ENCODE measurements around the gene CREB5.
"Not testable (repeated sequence)": the region's sequence is repeated elsewhere in the genome, so short reads cannot be mapped to it uniquely, and the experiment has no call there.

CREB5 gene

DNA sequence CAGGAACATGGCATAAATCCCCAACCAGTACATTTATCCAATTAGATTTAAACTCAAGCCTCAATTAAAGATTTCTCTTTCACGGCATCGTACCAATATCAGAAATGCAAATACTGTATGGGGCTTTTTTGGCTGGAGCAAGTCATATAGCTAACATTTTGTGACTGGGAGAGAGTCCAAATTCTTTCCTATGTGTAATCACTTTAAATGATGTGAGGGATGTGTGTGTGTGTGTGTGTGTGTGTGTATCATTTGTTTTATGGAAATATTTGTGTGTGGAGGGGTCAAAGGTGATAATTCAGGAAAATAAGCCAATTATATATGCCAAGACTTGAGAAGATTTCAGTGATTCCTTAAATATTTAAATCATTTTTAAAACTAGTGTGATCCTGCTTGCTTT lies 349.2 kb downstream of the CREB5 start:
- no peak for DNase-seq

DNA sequence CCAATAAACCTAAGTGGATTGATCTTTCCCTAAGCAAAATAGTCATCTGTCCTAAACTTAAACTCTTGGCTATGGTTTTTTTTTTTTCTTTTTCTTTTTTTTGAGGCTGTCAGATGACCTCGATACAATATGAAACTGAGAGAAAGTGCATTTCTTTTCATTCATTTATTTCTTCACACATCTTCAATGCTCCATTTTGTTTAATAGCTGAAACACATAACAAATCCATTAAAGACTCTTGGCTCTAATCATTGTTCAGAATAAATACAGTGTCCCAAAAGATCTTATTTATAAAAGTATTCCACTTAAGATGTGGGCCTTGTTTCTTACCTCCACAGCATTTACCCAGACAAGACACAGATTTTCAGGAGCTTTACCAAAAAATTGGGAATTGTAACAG lies 350.3 kb downstream of the CREB5 start:
- no peak for DNase-seq

DNA sequence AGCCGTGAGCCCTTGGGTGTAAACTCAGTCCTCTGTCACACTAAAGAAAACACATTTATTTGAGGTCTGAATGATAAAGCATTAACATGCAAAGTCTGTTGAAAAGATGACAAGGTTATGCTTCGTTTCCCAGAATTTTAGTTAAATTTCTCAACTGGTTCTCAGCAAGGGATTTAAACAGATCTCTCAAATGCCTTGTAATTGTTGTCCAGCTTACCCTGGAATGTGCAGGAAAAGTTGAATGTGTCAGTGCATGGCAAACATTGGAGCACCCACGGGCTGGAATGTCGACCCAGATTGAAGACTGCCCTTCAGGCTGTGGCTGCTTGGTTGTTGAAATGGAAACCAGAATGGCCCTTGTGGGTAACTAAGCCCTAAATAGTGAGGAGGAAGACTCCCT lies 354.0 kb downstream of the CREB5 start:
- no peak for DNase-seq

DNA sequence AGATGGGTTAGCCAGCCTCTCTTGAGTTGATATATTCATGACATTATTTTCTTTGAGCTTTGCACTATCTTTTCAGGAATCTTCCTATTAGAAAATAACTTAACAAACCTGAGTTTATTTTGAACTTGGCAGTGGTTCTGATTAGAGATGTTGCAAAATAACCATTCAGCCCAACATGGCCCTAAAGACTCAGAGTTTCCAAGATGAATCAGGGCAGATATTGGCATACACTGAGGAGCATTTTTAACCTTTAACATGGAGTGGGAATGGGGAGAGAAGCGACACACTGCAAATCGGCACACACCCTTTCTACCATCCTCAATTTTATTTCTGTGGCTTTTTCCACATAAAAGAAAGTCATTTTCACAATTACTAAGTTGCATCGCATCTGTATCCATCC lies 355.0 kb downstream of the CREB5 start:
- DNase-seq, result no peak

DNA sequence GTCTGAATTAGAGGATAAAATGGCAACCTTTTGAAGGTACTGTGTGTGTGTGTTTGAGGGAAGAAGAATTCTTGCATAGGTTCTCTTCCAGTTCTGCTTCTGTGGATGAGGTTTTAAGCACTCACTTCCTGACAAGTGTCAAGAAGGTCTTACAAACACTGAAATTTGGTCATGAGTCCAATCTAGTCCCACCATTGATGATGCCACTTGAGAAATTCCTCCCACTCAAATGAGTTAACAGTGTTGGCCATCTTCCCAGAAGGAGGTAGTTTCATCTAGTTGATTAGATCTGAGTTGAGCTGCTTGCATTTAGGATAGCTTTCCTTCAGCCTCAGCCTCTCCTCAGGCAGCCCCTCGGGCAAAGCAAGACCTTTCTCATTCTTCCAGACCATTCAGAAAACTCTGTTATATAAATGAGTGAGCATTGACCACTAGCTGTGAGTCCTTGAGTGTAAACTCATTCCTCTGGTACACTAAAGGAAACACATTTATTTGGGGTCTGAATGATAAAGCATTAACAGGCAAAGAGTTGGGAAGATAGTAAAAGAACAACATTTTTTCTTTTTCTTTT lies 356.3 kb downstream of the CREB5 start:
- DNase-seq, result no peak

DNA sequence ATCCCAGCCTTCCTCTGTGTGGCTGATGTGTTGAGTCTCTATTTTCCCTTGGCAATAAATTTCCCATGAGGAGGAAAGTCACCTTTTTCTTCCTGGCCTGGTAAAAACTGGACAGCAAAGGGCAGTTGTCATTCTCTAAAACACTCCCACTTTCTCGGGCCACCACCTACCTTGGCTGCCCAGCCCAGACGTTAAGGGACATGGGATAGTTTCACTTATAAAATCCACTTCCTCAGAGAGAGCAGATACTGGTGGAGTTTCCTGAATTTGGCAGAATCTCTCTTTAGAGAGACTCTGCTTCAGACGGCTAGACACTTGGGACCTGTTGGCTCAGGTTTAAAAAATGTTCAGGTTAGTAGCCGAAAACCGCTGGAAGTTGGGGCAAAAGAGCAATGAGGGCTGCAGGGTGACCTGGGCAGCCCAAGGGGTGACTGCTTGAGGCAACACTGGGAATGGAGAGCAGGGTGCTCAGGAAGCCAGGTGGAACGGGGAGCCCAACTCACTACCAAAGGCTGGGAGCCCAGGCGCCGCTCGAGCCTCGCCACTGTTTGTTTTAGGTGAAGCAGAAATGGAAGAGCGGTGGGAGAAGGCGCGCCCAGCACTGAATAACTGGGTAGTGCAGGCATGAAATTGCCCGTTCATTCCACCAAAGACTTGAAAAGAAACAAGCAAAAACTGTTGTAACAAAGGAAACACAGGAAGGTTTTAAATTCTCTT lies 359.7 kb downstream of the CREB5 start:
- DNase-seq, result no peak

DNA sequence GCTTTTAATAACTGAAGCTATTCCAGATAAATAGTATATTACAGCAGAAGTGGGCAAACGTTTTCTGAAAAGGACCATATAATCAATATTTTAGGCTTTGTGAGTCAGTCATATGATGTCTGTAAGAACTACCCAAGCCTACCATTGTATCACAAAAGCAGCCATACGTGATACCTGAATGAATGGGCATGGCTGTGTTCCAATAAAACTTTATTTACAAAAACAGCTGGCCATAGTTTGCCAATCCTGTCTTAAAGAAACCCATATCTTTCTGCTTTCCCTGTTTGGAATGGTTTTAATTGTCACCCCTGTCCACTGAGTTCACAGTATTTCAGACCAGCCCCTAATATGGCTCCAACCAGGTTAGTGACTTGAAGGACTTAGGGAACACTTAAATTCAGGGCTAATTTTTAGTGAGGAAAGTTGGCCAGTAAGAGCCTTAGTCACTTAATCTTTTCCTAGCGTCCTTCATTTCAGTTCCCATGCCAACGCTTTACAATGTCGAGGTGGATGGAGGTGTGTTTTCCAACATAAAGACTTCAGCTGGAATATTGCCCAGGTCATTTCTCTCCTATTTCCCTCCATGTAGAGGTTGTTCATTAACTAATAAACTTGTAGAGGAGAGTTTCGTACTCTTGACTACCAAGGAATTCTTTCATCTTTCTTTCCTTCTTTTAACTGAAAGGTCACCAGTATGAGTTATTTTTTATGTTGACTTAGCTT lies 361.3 kb downstream of the CREB5 start:
- DNase-seq, result no peak

DNA sequence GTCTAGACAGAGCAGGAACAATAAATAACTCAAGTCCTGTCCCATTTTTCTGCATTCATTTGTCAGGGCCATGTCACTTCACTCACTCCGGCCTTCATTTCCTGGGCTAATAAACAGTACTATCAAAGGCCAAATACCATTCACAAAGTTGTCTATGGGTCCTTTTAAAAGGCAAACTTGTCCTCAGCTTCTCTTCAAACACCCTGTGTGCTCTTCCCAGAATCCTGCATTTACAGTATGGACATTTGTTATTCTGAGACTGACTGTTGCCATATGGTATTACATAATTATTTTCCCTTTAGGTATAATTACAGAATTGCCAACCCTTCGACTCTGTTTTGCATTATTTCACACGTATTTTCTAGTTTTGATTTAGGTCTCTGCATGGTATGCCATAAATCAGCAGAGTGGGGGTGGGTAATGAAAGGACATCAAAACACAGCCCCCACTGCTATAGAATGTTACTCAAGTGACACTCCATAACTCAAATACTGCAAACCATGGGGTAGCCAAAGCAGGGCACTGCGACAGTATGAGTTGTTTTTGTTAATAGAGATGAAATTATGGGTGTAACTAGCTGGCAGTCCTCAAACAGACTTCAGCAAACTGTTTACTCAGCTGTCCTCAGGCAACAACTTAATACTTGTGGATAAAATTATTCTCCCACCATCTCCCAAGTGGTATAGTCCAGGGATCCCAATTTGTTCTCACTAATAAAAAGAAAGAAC lies 362.1 kb downstream of the CREB5 start:
- DNase-seq, result no peak

DNA sequence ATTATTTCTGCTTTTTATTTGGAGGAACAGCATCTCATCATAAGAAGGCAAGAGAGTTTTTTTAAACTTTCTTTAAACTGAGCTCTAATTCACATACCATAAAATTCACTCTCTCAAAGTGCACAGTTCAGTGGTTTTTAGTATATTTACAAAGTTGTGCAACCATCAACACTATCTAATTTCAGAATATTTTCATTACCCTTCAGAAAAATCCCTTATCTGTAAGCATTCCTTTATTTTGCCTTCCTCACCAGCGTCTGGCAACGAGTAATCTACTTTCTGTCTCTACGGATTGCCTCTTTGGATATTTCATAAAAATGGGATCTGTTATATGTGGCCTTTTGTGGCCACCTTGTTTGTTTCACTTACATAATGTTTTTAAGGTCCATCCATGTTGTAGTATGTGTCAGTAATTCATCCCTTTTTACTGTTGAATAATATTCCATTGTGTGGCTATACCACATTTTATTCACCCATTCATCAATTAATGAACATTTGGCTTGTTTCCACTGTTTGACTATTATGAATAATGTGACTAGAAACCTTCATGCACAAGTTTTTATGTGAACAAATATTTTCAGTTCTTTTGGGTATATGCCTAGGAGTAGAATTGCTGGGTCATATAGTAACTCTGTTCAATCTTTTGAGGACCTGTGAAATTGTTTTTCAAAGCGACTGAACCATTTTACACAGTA lies 364.3 kb downstream of the CREB5 start:
- no peak for DNase-seq

DNA sequence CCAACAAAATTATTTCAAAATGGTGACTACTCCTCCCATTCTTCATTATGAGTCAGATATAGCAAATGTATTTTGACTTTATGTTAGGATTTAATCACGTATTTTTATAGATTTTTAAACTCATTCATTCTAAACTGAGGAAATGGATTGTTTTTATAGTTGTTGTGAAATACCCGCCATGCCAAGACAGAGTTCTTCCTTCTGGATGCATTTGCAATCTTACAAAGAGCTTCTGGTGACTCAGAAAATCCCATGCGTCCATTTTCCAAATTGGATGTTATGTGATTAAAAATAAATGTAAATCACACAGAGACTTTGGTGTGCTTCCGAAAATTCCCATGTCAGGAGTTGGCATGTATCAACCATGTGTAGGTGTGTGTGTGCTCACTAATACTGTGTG lies 366.5 kb downstream of the CREB5 start:
- no peak for DNase-seq

DNA sequence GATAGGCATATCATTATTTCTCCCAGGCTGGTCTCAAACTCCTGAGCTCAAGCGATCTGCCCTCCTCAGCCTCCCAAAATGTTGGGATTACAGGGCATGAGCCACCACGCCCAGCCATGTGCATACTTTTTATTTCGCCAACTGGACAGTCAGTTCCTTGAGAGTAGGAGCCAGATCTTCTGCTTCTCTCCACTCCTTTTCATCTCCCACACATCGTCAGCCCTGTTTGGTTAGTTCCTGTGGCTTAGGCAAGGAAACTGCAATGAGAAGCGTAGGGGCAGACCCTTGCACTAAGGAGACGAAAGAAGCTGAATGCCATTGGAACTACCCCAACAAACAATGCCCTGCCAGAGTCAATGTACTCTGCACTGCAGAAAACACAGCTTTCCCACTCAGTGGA lies 367.6 kb downstream of the CREB5 start:
- no peak for DNase-seq

DNA sequence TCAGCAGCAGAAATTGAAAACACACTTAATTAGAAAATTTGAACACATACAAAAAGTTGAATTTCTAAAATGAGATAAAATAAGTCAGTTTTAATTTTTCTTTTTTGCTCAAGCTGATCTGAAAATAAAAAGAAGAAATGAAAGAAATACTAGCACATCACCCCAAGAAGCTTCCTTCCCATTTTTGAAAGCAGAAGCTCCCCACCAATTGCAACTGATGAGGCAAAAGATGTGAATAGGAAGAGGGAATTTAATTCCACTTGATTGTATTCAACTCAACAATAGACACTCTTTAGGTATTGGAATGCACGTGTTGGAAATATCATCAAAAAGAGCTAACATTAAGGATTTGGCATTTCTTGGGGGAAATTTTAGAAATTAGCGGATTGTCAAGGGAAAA lies 370.0 kb downstream of the CREB5 start:
- no peak for DNase-seq

DNA sequence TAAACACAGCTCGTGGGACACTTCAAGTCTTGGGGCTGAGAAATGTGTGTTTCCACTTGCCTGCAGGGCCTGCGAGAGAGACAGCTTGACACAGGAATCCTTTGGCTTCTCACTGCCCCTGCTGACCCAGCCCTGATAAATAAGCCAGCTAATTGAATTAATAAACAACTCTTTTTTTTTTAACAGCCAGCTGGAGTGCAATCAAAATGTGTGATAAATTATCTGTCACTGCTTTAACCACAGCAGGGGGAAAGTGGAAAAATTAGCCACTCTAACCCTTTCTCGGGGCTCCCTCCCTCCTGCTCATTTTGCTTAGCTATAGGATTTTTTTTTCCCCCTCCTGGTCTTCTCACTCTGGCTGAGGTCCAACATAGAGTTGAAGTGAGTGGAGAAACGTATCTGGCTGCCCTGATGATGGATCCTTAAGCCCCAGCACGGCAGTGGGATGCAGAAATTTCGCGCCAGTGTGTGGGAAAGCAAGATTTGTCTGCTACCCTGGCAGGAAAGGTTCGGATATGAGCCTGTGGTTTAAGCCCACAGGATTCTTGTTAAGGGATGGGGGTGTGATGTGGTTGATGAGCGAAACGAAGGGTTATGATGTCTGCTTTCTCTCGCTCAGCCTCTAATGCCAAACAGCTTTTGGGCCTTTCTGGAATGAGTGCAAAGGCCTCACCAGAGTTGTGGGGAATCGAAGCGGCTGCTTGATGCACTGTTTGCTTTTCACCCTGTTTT lies 372.0 kb downstream of the CREB5 start:
- peak; percentile 4 for DNase-seq

DNA sequence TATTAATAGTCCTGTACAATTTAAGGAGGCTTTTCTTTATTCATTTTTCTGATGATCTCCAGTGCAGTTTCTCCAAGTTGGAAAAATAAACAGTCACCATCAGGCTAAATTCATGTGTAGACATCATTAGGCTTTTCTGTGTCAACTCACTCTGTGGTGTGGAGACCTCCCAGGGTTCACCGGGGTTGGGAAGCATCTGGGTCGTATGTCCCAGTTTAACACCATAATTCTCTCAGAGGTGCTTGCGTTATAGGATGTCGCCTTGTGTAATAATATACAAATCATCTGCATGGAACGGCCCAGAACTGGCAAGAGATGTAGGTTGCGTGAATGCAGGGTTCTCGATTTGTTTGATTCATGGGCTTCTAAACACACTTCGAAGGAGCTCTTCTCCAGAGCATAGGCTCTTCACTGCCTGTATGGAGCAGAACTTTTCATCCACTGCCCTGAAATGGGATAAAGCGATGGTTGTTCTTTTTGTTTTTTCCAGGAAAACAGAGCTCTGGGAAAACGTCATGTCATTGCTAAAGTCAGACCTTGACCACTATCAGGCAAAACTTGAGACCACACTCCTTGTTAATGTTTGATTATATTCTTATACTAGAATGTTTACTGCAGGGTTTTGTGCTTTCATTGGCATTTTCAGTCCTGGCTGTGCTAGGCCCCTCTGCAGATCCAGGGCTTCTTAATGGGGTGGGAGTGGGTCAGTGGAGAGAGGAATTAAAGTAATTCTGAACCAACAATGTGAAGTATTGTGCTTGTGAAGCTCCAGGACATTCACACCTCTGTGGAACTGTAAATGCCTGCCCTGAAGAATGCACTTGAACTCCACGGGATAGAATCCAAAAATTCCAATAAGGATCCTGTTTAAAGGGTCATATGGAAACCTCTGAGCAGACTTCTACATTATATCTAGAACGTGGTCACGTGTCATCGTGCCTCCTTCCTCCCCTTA lies 373.0 kb downstream of the CREB5 start:
- DNase-seq, result no peak

DNA sequence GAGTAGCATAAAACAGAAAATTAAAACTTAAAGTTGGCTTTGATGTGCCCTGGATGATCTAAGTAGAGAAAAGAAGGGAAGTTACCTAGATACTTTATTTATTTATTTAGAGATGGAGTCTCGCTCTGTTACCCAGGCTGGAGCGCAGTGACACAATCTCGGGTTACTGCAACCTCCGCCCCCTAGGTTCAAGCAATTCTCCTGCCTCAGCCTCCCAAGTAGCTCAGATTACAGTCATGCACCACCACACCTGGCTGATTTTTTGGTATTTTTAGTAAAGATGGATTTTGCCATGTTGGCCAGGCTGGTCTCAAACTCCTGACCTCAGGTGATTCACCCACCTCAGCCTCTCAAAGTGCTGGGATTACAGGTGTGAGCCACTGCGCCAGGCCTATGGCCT lies 373.8 kb downstream of the CREB5 start:
- DNase-seq, result not testable (repeated sequence)

DNA sequence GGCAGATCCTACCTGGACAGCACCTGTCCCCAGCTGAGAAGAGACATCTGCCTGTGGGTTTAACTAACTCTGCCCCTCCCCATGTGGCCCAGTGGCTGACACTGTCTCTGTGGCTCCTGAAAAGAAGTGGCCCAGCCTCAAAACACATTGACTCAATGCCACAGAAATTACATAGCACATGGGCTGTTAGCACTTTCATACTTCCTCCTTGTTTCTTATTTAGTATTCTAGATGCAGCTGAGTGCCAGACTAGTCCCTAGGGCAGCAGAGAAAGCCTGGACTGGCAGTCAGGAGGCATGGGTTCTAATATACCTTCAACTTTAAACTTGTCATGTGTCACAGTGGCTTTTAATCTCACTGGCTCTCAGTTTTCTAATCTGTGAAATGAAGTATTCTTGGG lies 374.8 kb downstream of the CREB5 start:
- no peak for DNase-seq

DNA sequence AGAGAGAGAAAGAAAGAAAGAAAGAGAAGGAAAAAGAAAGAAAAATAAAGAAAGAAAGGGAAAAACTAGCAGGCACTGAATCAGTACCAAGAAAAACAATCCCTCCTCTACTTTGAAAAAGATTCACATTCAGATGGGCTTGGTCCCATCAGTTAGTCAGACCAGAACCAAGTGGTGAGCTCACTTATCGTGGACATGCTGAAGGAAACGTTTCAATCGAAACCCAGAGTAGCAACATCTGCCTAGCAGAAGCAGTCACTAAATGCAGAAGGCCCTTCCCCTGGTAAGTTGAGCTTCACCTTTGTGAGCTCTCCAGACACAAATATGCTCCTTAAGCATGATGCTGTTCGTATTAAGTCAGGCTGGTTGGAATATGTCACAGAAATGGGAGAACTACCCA lies 378.1 kb downstream of the CREB5 start:
- DNase-seq, result no peak

DNA sequence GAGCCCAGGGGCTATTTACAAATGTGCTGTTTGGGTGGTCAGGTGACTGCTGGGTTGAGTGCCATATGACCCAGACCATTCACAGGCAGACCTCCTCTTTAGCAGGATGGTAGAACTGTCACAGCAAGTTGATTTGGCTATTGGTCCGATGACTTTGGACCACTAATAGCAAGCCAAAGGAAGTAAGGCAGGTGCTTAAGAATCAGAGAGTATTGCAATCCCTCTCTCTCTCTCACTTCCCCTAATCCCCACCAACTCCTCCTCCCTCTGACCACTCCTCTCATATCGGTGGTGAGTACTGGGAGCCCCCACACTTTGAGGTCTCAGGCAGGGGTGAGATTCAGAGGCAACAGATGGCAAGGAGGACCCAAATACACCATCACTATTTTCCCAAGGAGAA lies 380.5 kb downstream of the CREB5 start:
- DNase-seq, result no peak

DNA sequence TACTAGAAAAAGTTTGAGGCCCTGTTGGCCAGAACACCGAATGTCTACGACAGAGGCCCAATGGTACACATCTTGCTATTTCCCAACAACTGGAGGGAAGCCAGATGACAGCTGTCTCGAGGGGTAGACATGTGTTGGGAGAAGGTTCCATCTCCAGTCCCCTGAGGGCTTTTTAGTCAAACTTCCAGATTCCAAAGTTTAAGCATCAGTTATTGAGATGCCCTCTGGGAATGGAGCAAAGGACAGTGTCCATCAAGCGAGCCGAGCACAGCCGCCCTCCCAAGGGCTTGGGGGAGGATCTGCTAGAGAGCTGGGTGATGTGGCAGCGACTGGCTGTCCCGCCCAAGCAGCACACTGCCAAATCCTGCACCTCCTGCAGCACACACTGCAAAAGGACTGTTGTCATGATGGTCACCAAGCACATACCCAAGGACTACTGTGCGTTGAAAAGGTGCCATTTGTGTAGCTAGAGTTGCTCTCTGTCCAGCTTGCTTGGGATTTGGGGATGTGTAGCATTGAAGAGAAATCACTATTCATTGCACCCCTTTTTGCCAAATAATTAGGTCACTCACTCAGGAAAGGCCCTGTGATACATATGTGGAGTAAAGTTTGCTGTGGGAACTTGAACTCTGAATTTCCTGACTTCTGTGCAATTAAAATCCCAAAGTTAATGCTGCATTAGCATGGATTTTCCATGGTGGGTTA lies 381.2 kb downstream of the CREB5 start:
- DNase-seq, result no peak

DNA sequence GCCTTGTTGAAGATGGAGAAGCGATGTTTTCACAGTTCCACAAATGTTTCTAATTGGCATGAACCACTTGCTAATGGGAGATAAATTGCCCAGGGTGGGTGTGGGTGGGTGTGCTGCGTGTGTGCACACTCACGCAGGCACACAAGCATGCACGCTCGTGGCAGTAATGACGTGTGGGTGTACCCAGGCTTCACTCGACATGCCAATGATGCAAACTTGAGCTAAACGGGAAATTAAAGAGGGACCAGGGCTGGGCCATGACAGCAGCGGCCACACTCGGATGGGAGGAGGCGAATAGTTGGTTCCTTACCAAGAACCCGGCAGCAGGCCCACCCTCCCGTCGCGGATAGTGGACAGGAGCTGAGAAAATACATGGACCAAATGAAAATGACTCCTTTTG lies 386.0 kb downstream of the CREB5 start:
- no peak for DNase-seq

DNA sequence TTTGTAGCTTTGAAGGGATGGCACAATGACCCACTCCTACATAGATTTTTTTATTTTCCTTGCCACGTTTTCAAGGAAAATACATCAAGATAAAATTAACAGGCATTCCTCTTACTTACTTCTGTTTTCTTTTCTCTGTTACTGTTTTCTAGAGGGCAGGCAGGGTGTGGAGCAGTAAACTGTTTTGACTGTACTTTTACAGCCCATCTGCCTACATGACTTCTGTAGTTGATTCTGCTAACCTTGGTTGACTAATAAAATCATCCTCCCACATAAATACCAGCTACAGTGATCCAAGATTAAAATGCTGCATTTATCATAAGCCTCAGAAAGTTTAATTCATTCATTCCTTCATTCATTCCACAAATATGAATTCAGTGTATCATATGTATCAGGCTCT lies 387.3 kb downstream of the CREB5 start:
- DNase-seq, result no peak
